H1 (cell line): Measurements from ENCODE around the gene CASP12. TPM values are rescaled to one million over a fixed set of nuclear protein-coding genes. Genes with fewer than 3 reads are reported as not detected.

Experiments used
- CTCF ChIA-PET: fragments of 300-600 bp; sonication (Branson Sonifier 250); formaldehyde crosslinking; loops from one replicate; lab custom pipeline; 2021; ENCODE audit not compliant: partially characterized antibody; lab: Charles Lee
- POLR2A ChIA-PET: fragments of 300-600 bp; sonication (Branson Sonifier 250); formaldehyde crosslinking; loops from one replicate; lab custom pipeline; 2021; ENCODE audit warnings: inconsistent platforms; ENCODE audit not compliant: partially characterized antibody; lab: Charles Lee
- DNase-seq, 2 experiments: peaks; one replicate each; pipeline versions ENCODE4 v3.0.0 to v3.0.0-alpha.2; 2010 to 2022; ENCODE audit warnings: low spot score in 2 of 2, low read depth in 1 of 2, mixed read lengths in 1 of 2
- FAIRE-seq: peaks from 2 replicates; lab custom pipeline; 2011; peaks lifted over from hg19 to GRCh38; lab: Jason Lieb, UNC
- H2AFZ ChIP-seq: 2 replicates; pipeline ENCODE4 v1.8.1; 2012; ENCODE audit warnings: low read length, inconsistent platforms
- H2AK5ac ChIP-seq: 2 replicates; pipeline ENCODE4 v1.6.1; 2013; ENCODE audit warnings: low read depth, low read length
- H2BK120ac ChIP-seq: replicated peaks from 2 replicates; pipeline ENCODE3; 2013; ENCODE audit warnings: low read depth, low read length, inconsistent platforms
- H2BK12ac ChIP-seq: 2 replicates; pipeline ENCODE4 v1.6.1; 2013; ENCODE audit warnings: low read depth, low read length
- H2BK15ac ChIP-seq: 2 replicates; pipeline ENCODE4 v1.6.1; 2013; ENCODE audit warnings: low read length
- H2BK20ac ChIP-seq: 2 replicates; pipeline ENCODE4 v1.6.1; 2013; ENCODE audit warnings: low read length
- H2BK5ac ChIP-seq: 2 replicates; pipeline ENCODE4 v1.6.1; 2013; ENCODE audit warnings: low read depth, low read length
- H3K14ac ChIP-seq: 2 replicates; pipeline ENCODE4 v1.6.1; 2013; ENCODE audit warnings: inconsistent platforms; ENCODE audit not compliant: insufficient read length
- H3K18ac ChIP-seq: 2 replicates; pipeline ENCODE4 v1.6.1; 2013; ENCODE audit warnings: low read length; ENCODE audit errors: extremely low read depth
- H3K23ac ChIP-seq: 2 replicates; pipeline ENCODE4 v1.6.1; 2013; ENCODE audit warnings: inconsistent platforms; ENCODE audit not compliant: insufficient read length
- H3K23me2 ChIP-seq: 2 replicates; pipeline ENCODE4 v1.6.1; 2013; ENCODE audit warnings: low read depth, low read length
- H3K27ac ChIP-seq: 2 replicates; pipeline ENCODE4 v1.6.1; 2011; ENCODE audit warnings: low read depth, low read length, inconsistent platforms
- H3K27me3 ChIP-seq, 4 experiments: replicated peaks in 1 of 4; 1 replicate in 1 of 4; 2 replicates in 3 of 4; pipeline versions ENCODE4 v1.6.1 to v1.8.1; 2011 to 2013; ENCODE audit warnings: low read length in 3 of 4, mild to moderate bottlenecking in 3 of 4, inconsistent platforms in 2 of 4, mixed read lengths in 2 of 4, moderate library complexity in 1 of 4; ENCODE audit not compliant: control insufficient read depth in 3 of 4, insufficient read depth in 3 of 4; ENCODE audit errors: extremely low read depth in 1 of 4
- H3K36me3 ChIP-seq, 4 experiments: 2 replicates each; pipeline versions ENCODE4 v1.6.1 to v1.8.1; 2011 to 2013; ENCODE audit warnings: mild to moderate bottlenecking in 4 of 4, low read length in 3 of 4, moderate library complexity in 2 of 4, control low read depth in 1 of 4, inconsistent platforms in 1 of 4; ENCODE audit not compliant: insufficient read depth in 4 of 4, control insufficient read depth in 2 of 4
- H3K4ac ChIP-seq: replicated peaks from 2 replicates; pipeline ENCODE3; 2013; ENCODE audit warnings: low read length, low read depth, mixed read lengths, inconsistent platforms; ENCODE audit not compliant: insufficient read length
- H3K4me1 ChIP-seq, 4 experiments: replicated peaks in 1 of 4; 1 replicate in 1 of 4; 2 replicates in 3 of 4; pipeline versions ENCODE4 v1.6.1 to v1.8.1; 2011 to 2013; ENCODE audit warnings: low read length in 3 of 4, inconsistent platforms in 2 of 4, mixed read lengths in 1 of 4; ENCODE audit not compliant: insufficient read depth in 4 of 4, control insufficient read depth in 3 of 4
- H3K4me2 ChIP-seq, 2 experiments: 2 replicates each; pipeline versions ENCODE4 v1.6.1 to v1.8.1; 2011 to 2013; ENCODE audit warnings: low read depth in 2 of 2, low read length in 2 of 2, control low read depth in 1 of 2, inconsistent platforms in 1 of 2, mild to moderate bottlenecking in 1 of 2; ENCODE audit not compliant: insufficient read depth in 1 of 2
- H3K4me3 ChIP-seq, 4 experiments: fragments of 200-600, 300-600 bp in 1 of 4; sonication (generic), shearing (Covaris generic), sonication (Bioruptor Twin) in 1 of 4; 2 replicates each; pipeline versions ENCODE4 v1.5.1 to v1.8.1; 2011 to 2016; ENCODE audit warnings: low read length in 4 of 4, low read depth in 3 of 4, control low read depth in 2 of 4, inconsistent platforms in 2 of 4, mild to moderate bottlenecking in 2 of 4, mixed read lengths in 1 of 4, moderate library complexity in 1 of 4; ENCODE audit not compliant: insufficient read depth in 2 of 4; ENCODE audit errors: extremely low read depth in 1 of 4
- H3K56ac ChIP-seq: replicated peaks from 2 replicates; pipeline ENCODE3; 2013; ENCODE audit warnings: low read depth, mild to moderate bottlenecking, mixed read lengths, low read length, inconsistent platforms; ENCODE audit not compliant: insufficient read length
- H3K79me1 ChIP-seq: 2 replicates; pipeline ENCODE4 v1.6.1; 2013; ENCODE audit warnings: low read depth, low read length, control low read depth
- H3K79me2 ChIP-seq, 2 experiments: 2 replicates each; pipeline versions ENCODE4 v1.6.1 to v1.8.1; 2012 to 2013; ENCODE audit warnings: low read length in 2 of 2, mild to moderate bottlenecking in 2 of 2, inconsistent platforms in 1 of 2; ENCODE audit not compliant: insufficient read depth in 2 of 2, control insufficient read depth in 1 of 2
- H3K9ac ChIP-seq, 4 experiments: replicated peaks in 1 of 4; 1 replicate in 1 of 4; 2 replicates in 3 of 4; pipeline versions ENCODE4 v1.6.1 to v1.8.1; 2011 to 2013; ENCODE audit warnings: low read depth in 3 of 4, low read length in 3 of 4, control low read depth in 2 of 4, mild to moderate bottlenecking in 2 of 4, moderate library complexity in 2 of 4, inconsistent platforms in 1 of 4; ENCODE audit errors: extremely low read depth in 1 of 4
- H3K9me3 ChIP-seq, 2 experiments: 2 replicates each; pipeline versions ENCODE4 v1.6.1 to v1.8.1; 2012 to 2013; ENCODE audit warnings: mild to moderate bottlenecking in 2 of 2, moderate library complexity in 2 of 2, control low read depth in 1 of 2, inconsistent platforms in 1 of 2, low read depth in 1 of 2, low read length in 1 of 2, mixed read lengths in 1 of 2; ENCODE audit not compliant: insufficient read depth in 2 of 2
- H4K20me1 ChIP-seq, 2 experiments: replicated peaks in 1 of 2; 2 replicates each; pipeline versions ENCODE3 to v1.8.1; 2011 to 2013; ENCODE audit warnings: inconsistent platforms in 2 of 2, low read length in 2 of 2, mild to moderate bottlenecking in 1 of 2; ENCODE audit not compliant: insufficient read depth in 2 of 2, control insufficient read depth in 1 of 2
- H4K5ac ChIP-seq: 2 replicates; pipeline ENCODE4 v1.6.1; 2013; ENCODE audit warnings: low read length, low read depth, mixed read lengths, inconsistent platforms; ENCODE audit not compliant: insufficient read length
- H4K8ac ChIP-seq: 2 replicates; pipeline ENCODE4 v1.8.0; 2013; ENCODE audit warnings: mild to moderate bottlenecking, moderate library complexity, low read length, inconsistent platforms; ENCODE audit not compliant: insufficient read depth; ENCODE audit errors: extremely low read depth
- H4K91ac ChIP-seq: replicated peaks from 2 replicates; pipeline ENCODE3; 2013; ENCODE audit warnings: low read length, mixed read lengths, inconsistent platforms; ENCODE audit not compliant: insufficient read length
- BACH1 ChIP-seq: IDR thresholded peaks from 2 replicates; pipeline ENCODE4 v1.6.1; 2012; ENCODE audit warnings: low read length, improper control_type of control experiment
- BCL11A ChIP-seq, 2 experiments: IDR thresholded peaks; one replicate each; pipeline ENCODE4 v1.6.1; 2011; ENCODE audit warnings: low read depth in 2 of 2, low read length in 2 of 2, mild to moderate bottlenecking in 2 of 2
- BRCA1 ChIP-seq: IDR thresholded peaks from 2 replicates; pipeline ENCODE4 v1.6.1; 2012; ENCODE audit warnings: low read depth, low read length, improper control_type of control experiment
- CBX5 ChIP-seq: fragments of 300-800, 300-1000 bp; sonication (generic); IDR thresholded peaks from 2 replicates; pipeline ENCODE4 v1.7.1; 2016; ENCODE audit warnings: antibody characterized with exemption, low read length, low read depth
- CHD2 ChIP-seq: IDR thresholded peaks from 2 replicates; pipeline ENCODE4 v1.6.1; 2012; ENCODE audit warnings: low read length, improper control_type of control experiment
- CREB1 ChIP-seq: IDR thresholded peaks from 2 replicates; pipeline ENCODE4 v1.6.1; 2012; ENCODE audit warnings: inconsistent platforms
- HDAC2 ChIP-seq, 2 experiments: fragments of 300-600 bp in 1 of 2; sonication (generic) in 1 of 2; IDR thresholded peaks; 2 replicates each; pipeline ENCODE4 v1.6.1; 2011 to 2012; ENCODE audit warnings: low read depth in 2 of 2, low read length in 2 of 2, mild to moderate bottlenecking in 2 of 2, moderate library complexity in 2 of 2, borderline replicate concordance in 1 of 2, inconsistent platforms in 1 of 2
- KDM4A ChIP-seq: IDR thresholded peaks from one replicate; pipeline ENCODE4 v1.7.1; 2012; ENCODE audit warnings: low read depth, mild to moderate bottlenecking, moderate library complexity, low read length, inconsistent platforms; ENCODE audit not compliant: severe bottlenecking
- KDM5A ChIP-seq: fragments of 200-600 bp; IDR thresholded peaks from 2 replicates; pipeline ENCODE4 v1.7.1; 2012; ENCODE audit warnings: mild to moderate bottlenecking, low read length, inconsistent platforms, mixed read lengths
- SAP30 ChIP-seq: fragments of 300-600 bp; sonication (generic); IDR thresholded peaks from 2 replicates; pipeline ENCODE4 v1.7.1; 2012; ENCODE audit warnings: low read length, moderate library complexity, mild to moderate bottlenecking, inconsistent platforms; ENCODE audit not compliant: insufficient read depth, insufficient replicate concordance
- SIX5 ChIP-seq: IDR thresholded peaks from 2 replicates; pipeline ENCODE4 v1.6.1; 2011; ENCODE audit warnings: mild to moderate bottlenecking, low read depth, low read length
- TCF12 ChIP-seq: IDR thresholded peaks from 2 replicates; pipeline ENCODE4 v1.6.1; 2011; ENCODE audit warnings: low read depth, mild to moderate bottlenecking, low read length
- ZNF274 ChIP-seq: IDR thresholded peaks from 2 replicates; pipeline ENCODE4 v1.7.0; 2012; ENCODE audit warnings: low read length, borderline replicate concordance; ENCODE audit errors: extremely low read depth
- WGBS, 2 experiments: shearing (Covaris generic) in 1 of 2; methylation state at CpG; one replicate each; pipeline versions ENCODE4 v1.1.6 to v1.1.7; 2013 to 2015; ENCODE audit warnings: low lambda C conversion rate in 2 of 2, mixed read lengths in 2 of 2, inconsistent platforms in 1 of 2, low coverage in 1 of 2, missing lambda C conversion rate in 1 of 2; ENCODE audit not compliant: insufficient replicate concordance in 2 of 2, insufficient coverage in 1 of 2, insufficient read length in 1 of 2; ENCODE audit errors: extremely low coverage in 1 of 2, missing lambda C conversion rate in 1 of 2; 5-methylcytosine and 5-hydroxymethylcytosine counted together
- polyA plus RNA-seq, 7 experiments: library from polyadenylated mRNA; depleted of rRNA in 3 of 7; stranded (reverse) in 5 of 7; unstranded in 2 of 7; fragments of >200 nt in 5 of 7; fragments of 200-250 nt in 2 of 7; gene quantifications; 1 replicate in 5 of 7; 2 replicates in 1 of 7; 4 replicates in 1 of 7; pipeline versions ENCODE4 v1.2.1 to v1.2.3, GENCODE V29; 2011 to 2013; ENCODE audit warnings: missing spikeins in 2 of 7, mixed read lengths in 2 of 7
- total RNA-seq: library from RNA; stranded (reverse); fragmentation: NEBNext Ultra II Directional; extraction: Animal tissue kit (Norgen Biotek cat#: 25700); gene quantifications from 2 replicates; pipeline ENCODE4 v1.2.1, GENCODE V29; 2021

Gene CASP12
- total and polyA plus RNA-seq, 2 of the 8 experiments (the other 6 are each of a cell fraction or from before 2014, with no cell fraction given): not detected

GRCh38 chr11:104837969-104838639 is 60.2 kb downstream of the CASP12 start:
- H2AK5ac ChIP-seq: no peak overlapping the region
- TF ChIP-seq KDM4A (no peak), TCF12 (no peak), BACH1 (no peak), ZNF274 (no peak), SIX5 (no peak), SAP30 (no peak), CREB1 (no peak), BRCA1 (no peak), KDM5A (no peak), HDAC2 (IDR thresholded peaks at IDR 0.05; ENCODE audit: borderline replicate concordance in 1 of 2, low read depth in 2 of 2, low read length in 2 of 2) (no peak), BCL11A (IDR thresholded peaks at IDR 0.05; ENCODE audit: low read depth in 2 of 2, low read length in 2 of 2) (no peak), CBX5 (no peak), CHD2 (no peak)
- no peak overlapping the region for H4K5ac ChIP-seq
- no peak overlapping the region for H2BK15ac ChIP-seq
- no peak overlapping the region for H2BK12ac ChIP-seq
- H3K4ac ChIP-seq: no peak overlapping the region
- H3K27me3 ChIP-seq: no peaks in the 10 kb centered on the region
- H2BK20ac ChIP-seq: no peak overlapping the region
- no peak overlapping the region for H3K56ac ChIP-seq
- no peak overlapping the region for H4K8ac ChIP-seq
- no peak overlapping the region for H2BK5ac ChIP-seq
- H3K4me2 ChIP-seq: no peak overlapping the region
- no peak overlapping the region for H3K27ac ChIP-seq
- H3K36me3 ChIP-seq: peaks cover 0 to 3% (median 0%) of the 10 kb centered on the region in 4 experiments; a peak in 1 of 8 replicates
- no peak overlapping the region for H3K23ac ChIP-seq
- no peaks in the 10 kb centered on the region for H3K79me1 ChIP-seq
- H2BK120ac ChIP-seq: no peak overlapping the region
- no peak for DNase-seq
- 85% methylated on average over 5 of the region's 5 CpGs; no CpG with 5 or more reads in 1 of the 2 experiments for WGBS, 2 experiments
- H3K23me2 ChIP-seq: no peaks in the 10 kb centered on the region
- CTCF ChIA-PET: no interaction called here
- no peak overlapping the region for H3K9ac ChIP-seq
- POLR2A ChIA-PET: no interaction called here
- FAIRE-seq: peak; percentile 13
- 0 out of 4 replicates have a peak, but pooled peaks cover 0 to 5% of the 10 kb centered on the region in 2 experiments for H3K9me3 ChIP-seq
- no peak overlapping the region for H3K4me3 ChIP-seq
- H4K20me1 ChIP-seq: no peaks in the 10 kb centered on the region
- no peak overlapping the region for H3K14ac ChIP-seq
- no peak overlapping the region for H3K18ac ChIP-seq
- H3K79me2 ChIP-seq: no peaks in the 10 kb centered on the region
- no peaks in the 10 kb centered on the region for H3K4me1 ChIP-seq
- H2AFZ ChIP-seq: no peak overlapping the region
- no peak overlapping the region for H4K91ac ChIP-seq
